GM12865 (cell line): ENCODE measurements around the gene TMCC1.

Experiments
- DNase-seq: peaks from one replicate; pipeline ENCODE4 v3.0.0; 2010; ENCODE audit warnings: low read depth
- H3K4me3 ChIP-seq: 2 replicates; pipeline ENCODE4 v1.5.1; 2011; ENCODE audit warnings: mild to moderate bottlenecking, low read depth, low read length, control low read depth
- CTCF ChIP-seq: IDR thresholded peaks from 2 replicates; pipeline ENCODE4 v1.5.1; 2011; ENCODE audit warnings: low read length, control low read depth, low read depth, inconsistent platforms; ENCODE audit not compliant: insufficient read depth; ENCODE audit errors: missing control alignments

TMCC1 gene

GRCh38 chr3:129638481-129638880 lies 255.0 kb downstream of the TMCC1 start:
- no peak for DNase-seq
- no peak overlapping the region for H3K4me3 ChIP-seq
- no peak for TF ChIP-seq CTCF

GRCh38 chr3:129636082-129636481 lies 257.4 kb downstream of the TMCC1 start:
- DNase-seq, result no peak
- no peak overlapping the region for H3K4me3 ChIP-seq
- TF ChIP-seq CTCF, result no peak

- no peak for TF ChIP-seq CTCF
- no peak for DNase-seq
- no peak overlapping the region for H3K4me3 ChIP-seq
Observed at GRCh38 chr3:129635656-129636055, 257.9 kb downstream of the TMCC1 start.

- no peak for DNase-seq
- H3K4me3 ChIP-seq, result no peak overlapping the region
- TF ChIP-seq CTCF, result no peak
Observed at GRCh38 chr3:129633751-129634481, 259.6 kb downstream of the TMCC1 start.

- DNase-seq, result no peak
Observed at GRCh38 chr3:129632977-129633376, 260.5 kb downstream of the TMCC1 start.

GRCh38 chr3:129632556-129632955 lies 261.0 kb downstream of the TMCC1 start:
- TF ChIP-seq CTCF, result no peak
- no peak for DNase-seq
- no peak overlapping the region for H3K4me3 ChIP-seq

More at GRCh38 chr3:129632977-129633376, 260.5 kb downstream of the TMCC1 start:
- TF ChIP-seq CTCF, result no peak
- H3K4me3 ChIP-seq, result no peak overlapping the region

- DNase-seq, result no peak
- TF ChIP-seq CTCF, result no peak
Observed at GRCh38 chr3:129632056-129632455, 261.5 kb downstream of the TMCC1 start.

More at GRCh38 chr3:129632056-129632455, 261.5 kb downstream of the TMCC1 start:
- H3K4me3 ChIP-seq, result no peak overlapping the region
